Measurements from ENCODE around the gene YBEY.

- TF ChIP-seq CTCF (IDR thresholded peaks at IDR 0.05; ENCODE audit: extremely low read depth in 1 of 2, insufficient read depth in 1 of 2, low read depth in 1 of 2, low read length in 2 of 2): no peak
- TF ChIP-seq POLR2A (IDR thresholded peaks at IDR 0.05; ENCODE audit: low read depth, low read length): no peak
- TF ChIP-seq EZH2 (IDR thresholded peaks at IDR 0.05; ENCODE audit: borderline replicate concordance, low read depth, low read length, severe bottlenecking): no peak
- no peak for TF ChIP-seq POLR2AphosphoS5 (IDR thresholded peaks at IDR 0.05; ENCODE audit: insufficient read depth, low read depth, low read length)
- TF ChIP-seq MAX (IDR thresholded peaks at IDR 0.05; ENCODE audit: insufficient read depth, insufficient read length): no peak
- TF ChIP-seq MYC (IDR thresholded peaks at IDR 0.05; ENCODE audit: low read depth, low read length): no peak
- no peak for TF ChIP-seq JUN (IDR thresholded peaks at IDR 0.05; ENCODE audit: borderline replicate concordance, insufficient read depth, insufficient read length, low read depth)
- TF ChIP-seq GATA2 (IDR thresholded peaks at IDR 0.05; ENCODE audit: insufficient read depth, insufficient read length, low read depth, low read length): no peak
- TF ChIP-seq FOS (IDR thresholded peaks at IDR 0.05; ENCODE audit: borderline replicate concordance, insufficient read depth, low read length): no peak
Measured at GRCh38 chr21:46329796-46330195, 43.7 kb downstream of the YBEY start.
